MCF 10A (cell line): ENCODE results near the gene SHMT1. TPM values are rescaled to one million over a fixed set of nuclear protein-coding genes. Genes with fewer than 3 reads are reported as not detected.
A peak's percentile ranks its signal among the peaks of the same experiment; 100 is the strongest.
"Not testable (repeated sequence)": the region's sequence is repeated elsewhere in the genome, so short reads cannot be mapped to it uniquely, and the experiment has no call there.

Experiments
- Bru-seq: library from RNA; stranded (reverse); fragments of 400-500 nt; gene quantifications from one replicate; lab custom pipeline; 2021; lab: Mats Ljungman, UMichigan
- BruChase-seq, 2 experiments: library from RNA; stranded (reverse); fragments of 400-500 nt; gene quantifications; one replicate each; lab custom pipeline; 2021; lab: Mats Ljungman, UMichigan
- BruUV-seq: library from RNA; stranded (reverse); fragments of 400-500 nt; replicated peaks from 2 replicates; lab custom pipeline; 2021; lab: Mats Ljungman, UMichigan
- CTCF ChIA-PET: fragments of 300-600 bp; sonication (Branson Sonifier 250); formaldehyde crosslinking; extraction: SDS; loops from one replicate; lab custom pipeline; 2021; ENCODE audit warnings: antibody characterized with exemption, inconsistent platforms; lab: Yijun Ruan, JAX
- POLR2A ChIA-PET: fragments of 300-600, 350-650 bp; sonication (Branson Sonifier 250); formaldehyde crosslinking; extraction: SDS; loops from one replicate; lab custom pipeline; 2020; ENCODE audit warnings: antibody characterized with exemption, inconsistent platforms; lab: Yijun Ruan, JAX
- DNase-seq: peaks from one replicate; pipeline ENCODE4 v3.0.0-alpha.2; 2018; ENCODE audit not compliant: unreplicated experiment
- H3K27ac Mint-ChIP-seq: one replicate; pipeline ENCODE4 v1.8.0; 2022; ENCODE audit warnings: mild to moderate bottlenecking, low read depth, mixed read lengths; ENCODE audit not compliant: unreplicated experiment
- H3K27me3 Mint-ChIP-seq: one replicate; pipeline ENCODE4 v1.8.0; 2022; ENCODE audit warnings: mixed read lengths; ENCODE audit not compliant: insufficient read depth, unreplicated experiment
- H3K36me3 Mint-ChIP-seq: one replicate; pipeline ENCODE4 v1.8.0; 2022; ENCODE audit warnings: mild to moderate bottlenecking, moderate library complexity, mixed read lengths; ENCODE audit not compliant: insufficient read depth, unreplicated experiment
- H3K4me1 Mint-ChIP-seq: one replicate; pipeline ENCODE4 v1.8.0; 2022; ENCODE audit warnings: mixed read lengths; ENCODE audit not compliant: insufficient read depth, unreplicated experiment
- H3K4me3 Mint-ChIP-seq: one replicate; pipeline ENCODE4 v1.8.0; 2022; ENCODE audit warnings: mild to moderate bottlenecking, moderate library complexity, mixed read lengths; ENCODE audit not compliant: unreplicated experiment
- H3K9me3 Mint-ChIP-seq: one replicate; pipeline ENCODE4 v1.8.0; 2022; ENCODE audit warnings: mixed read lengths; ENCODE audit not compliant: unreplicated experiment
- intact Hi-C: fragments of 100-400 bp; cut with micrococcal nuclease; formaldehyde crosslinking; loops from 2 replicates; pipeline ENCODE4 v1.14.1; 2022
- long read RNA-seq: library from polyadenylated mRNA; stranded (forward); transcript quantifications from one replicate; pipeline ENCODE4 v2.0.0, GENCODE V29; 2022
- total RNA-seq: library from RNA; stranded (reverse); gene quantifications from 2 replicates; pipeline ENCODE4 v1.2.3, GENCODE V29; 2022
- TF ChIP-seq, protein P1 (sequence below): fragments of 200-600 bp; IDR thresholded peaks from one replicate; pipeline ENCODE4 v1.8.0; 2022; ENCODE audit warnings: antibody characterized with exemption, mild to moderate bottlenecking; ENCODE audit not compliant: unreplicated experiment

The SHMT1 gene
- total RNA-seq (17.0 and 23.0 TPM in 2 replicates), Bru-seq, nascent RNA (percentile 50 among the genes with signal in this experiment), BruChase-seq, experiment 1, labeled RNA remaining after a 6-hour chase (percentile 57 among the genes with signal in this experiment), BruChase-seq, experiment 2, labeled RNA remaining after a 2-hour chase (percentile 57 among the genes with signal in this experiment)
- long read RNA-seq, transcript SHMT1-201 (12 exons, 2,464 nt), result major isoform, 31 of 91 reads
- long read RNA-seq, transcript SHMT1-203 (11 exons, 1,656 nt), result minor isoform, 22 of 91 reads
- long read RNA-seq, partial matches to known transcripts, result 3 of 91 reads
- long read RNA-seq, other reads (novel, unspliced or antisense), result 35 of 91 reads

DNA sequence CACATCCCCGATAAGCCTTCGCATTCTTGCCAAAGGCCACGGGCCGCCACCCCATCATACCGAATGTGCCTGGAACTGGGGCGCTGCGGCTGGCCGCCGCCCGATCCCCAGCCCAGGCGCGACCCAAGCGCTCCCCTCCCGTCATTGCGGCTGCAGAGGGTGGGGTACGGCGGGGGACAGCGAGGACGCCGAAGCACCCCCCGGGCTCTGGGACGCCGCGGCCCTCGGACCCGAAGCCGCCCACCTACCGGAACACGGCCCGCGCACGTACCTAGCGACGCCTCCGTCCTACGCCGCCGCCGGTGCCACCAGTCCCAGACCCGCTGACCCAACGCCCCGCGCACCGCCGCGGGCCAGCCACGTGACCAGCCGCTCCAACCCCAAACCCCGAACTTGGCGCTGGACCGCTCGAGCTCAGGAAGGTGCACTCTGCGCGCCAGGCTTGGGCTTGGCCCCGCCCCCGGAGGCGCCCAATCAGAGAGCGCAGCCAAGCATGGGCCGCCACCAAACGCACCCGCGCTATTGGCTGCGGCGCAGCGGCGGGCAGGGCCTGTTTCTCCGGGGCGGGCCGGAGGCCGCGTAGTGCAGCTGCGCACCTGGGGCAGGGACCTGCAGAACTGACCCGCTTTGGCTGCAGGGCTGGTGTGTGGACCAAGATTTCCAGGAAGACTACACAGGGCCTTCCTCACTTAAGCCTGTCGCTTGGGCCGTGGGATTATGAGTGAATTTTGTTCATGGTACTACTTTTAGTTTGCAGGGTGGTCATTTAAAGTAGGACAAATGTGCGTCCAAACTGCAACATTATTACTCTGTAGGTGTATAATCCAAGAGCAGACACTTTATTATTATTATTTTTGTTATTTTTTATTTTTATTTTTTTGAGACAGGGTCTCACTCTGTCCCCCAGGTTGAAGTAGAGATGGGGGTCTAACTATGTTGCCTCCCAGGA is at the start of gene SHMT1:
SHMT1 (minus strand) TSS at position 450 of the 949 bp plus-strand sequence. CDS start 7,569 bp downstream, outside the sequence.
- no peaks in the 10 kb centered on the region for H3K27me3 Mint-ChIP-seq
- intact Hi-C loops, result no loop called here
- no TSS peak for BruUV-seq
- DNase-seq, result peak; percentile 95
- POLR2A ChIA-PET, result interaction anchor here (1.0 to 2.4 kb wide), 8 partner anchors 11 to 104 kb away, joined by 3 to 16 read pairs (median 5); partner anchors contain the start of genes EVPLL, SMCR8 and TOP3A
- H3K36me3 Mint-ChIP-seq, result peaks cover 30% of the 10 kb centered on the region
- TF ChIP-seq, protein P1, sequence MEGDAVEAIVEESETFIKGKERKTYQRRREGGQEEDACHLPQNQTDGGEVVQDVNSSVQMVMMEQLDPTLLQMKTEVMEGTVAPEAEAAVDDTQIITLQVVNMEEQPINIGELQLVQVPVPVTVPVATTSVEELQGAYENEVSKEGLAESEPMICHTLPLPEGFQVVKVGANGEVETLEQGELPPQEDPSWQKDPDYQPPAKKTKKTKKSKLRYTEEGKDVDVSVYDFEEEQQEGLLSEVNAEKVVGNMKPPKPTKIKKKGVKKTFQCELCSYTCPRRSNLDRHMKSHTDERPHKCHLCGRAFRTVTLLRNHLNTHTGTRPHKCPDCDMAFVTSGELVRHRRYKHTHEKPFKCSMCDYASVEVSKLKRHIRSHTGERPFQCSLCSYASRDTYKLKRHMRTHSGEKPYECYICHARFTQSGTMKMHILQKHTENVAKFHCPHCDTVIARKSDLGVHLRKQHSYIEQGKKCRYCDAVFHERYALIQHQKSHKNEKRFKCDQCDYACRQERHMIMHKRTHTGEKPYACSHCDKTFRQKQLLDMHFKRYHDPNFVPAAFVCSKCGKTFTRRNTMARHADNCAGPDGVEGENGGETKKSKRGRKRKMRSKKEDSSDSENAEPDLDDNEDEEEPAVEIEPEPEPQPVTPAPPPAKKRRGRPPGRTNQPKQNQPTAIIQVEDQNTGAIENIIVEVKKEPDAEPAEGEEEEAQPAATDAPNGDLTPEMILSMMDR, result no peak
- peak within 1 kb of the TSS; percentile 89 for H3K4me3 Mint-ChIP-seq
- H3K4me1 Mint-ChIP-seq, result peaks cover 8% of the 10 kb centered on the region
- peak within 1 kb of the TSS; percentile 74 for H3K27ac Mint-ChIP-seq
- CTCF ChIA-PET, result interaction anchor here (0.6 to 1.4 kb wide), 5 partner anchors 11 to 406 kb away, joined by 3 to 8 read pairs (median 5); no protein-coding TSS in a partner anchor
- no peaks in the 10 kb centered on the region for H3K9me3 Mint-ChIP-seq

DNA sequence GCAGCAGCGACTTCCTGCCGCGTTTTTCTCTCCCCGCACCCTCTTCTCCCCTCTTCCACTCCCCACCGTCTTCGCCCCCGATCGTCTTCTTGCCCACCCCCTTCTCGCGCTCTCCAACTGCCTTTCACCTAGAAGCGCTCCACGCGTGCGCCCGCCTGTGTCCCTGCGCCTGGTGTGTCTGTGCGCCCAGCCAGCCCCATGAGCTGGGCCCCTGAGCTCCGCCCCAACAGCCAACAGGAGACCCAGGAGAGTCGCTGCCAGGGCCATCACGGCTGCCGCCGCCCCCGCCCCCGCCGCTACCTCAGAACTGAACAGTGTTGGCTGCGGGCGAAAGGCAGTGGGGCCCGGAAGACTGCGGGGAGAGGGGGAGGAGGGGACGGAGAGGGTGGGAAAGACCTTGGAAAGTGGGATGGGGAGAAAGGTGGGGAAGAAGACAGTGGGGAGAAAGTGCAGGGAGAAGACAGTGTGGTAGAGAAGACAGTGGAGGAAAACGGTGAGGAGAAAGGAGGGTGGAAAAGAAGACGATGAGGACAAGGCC is 48.7 kb upstream of the SHMT1 start:
- intact Hi-C loops, H3K9me3 Mint-ChIP-seq, DNase-seq, H3K36me3 Mint-ChIP-seq, H3K4me1 Mint-ChIP-seq, BruUV-seq, POLR2A ChIA-PET, CTCF ChIA-PET: not testable (repeated sequence)
- peaks cover 12% of the 10 kb centered on the region for H3K27me3 Mint-ChIP-seq
- peak overlapping the region; percentile 77 for H3K4me3 Mint-ChIP-seq
- peak overlapping the region; percentile 8 for H3K27ac Mint-ChIP-seq

DNA sequence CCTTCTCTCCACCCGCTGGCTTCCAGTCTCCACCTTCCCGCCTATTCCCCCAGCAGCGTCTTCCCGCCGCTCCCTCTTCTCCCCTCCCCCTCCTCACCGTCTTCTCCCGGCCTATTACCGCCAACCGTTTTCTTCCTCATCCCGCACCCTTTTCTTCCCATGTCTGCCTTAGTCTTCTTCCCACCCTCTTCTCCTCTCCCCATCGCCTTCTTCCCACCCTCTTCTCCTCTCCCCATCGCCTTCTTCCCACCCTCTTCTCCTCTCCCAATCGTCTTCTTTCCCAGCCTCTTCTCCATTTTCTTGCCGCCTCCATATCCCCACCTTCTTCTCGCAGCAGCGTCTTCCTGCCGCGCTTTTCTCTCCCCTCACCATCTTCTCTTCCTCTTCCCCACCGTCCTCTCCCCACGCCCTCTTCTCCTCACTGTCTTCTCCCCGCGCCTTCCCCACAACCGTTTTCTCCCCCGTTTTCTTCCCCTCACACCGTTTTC is 48.1 kb upstream of the SHMT1 start:
- Mint-ChIP-seq H3K27ac (peak overlapping the region; percentile 8), H3K4me3 (peak overlapping the region; percentile 77), H3K27me3 (peaks cover 12% of the 10 kb centered on the region)
- H3K4me1 Mint-ChIP-seq, H3K36me3 Mint-ChIP-seq, BruUV-seq, POLR2A ChIA-PET, intact Hi-C loops, H3K9me3 Mint-ChIP-seq, CTCF ChIA-PET: not testable (repeated sequence)
- DNase-seq, result peak; percentile 27

DNA sequence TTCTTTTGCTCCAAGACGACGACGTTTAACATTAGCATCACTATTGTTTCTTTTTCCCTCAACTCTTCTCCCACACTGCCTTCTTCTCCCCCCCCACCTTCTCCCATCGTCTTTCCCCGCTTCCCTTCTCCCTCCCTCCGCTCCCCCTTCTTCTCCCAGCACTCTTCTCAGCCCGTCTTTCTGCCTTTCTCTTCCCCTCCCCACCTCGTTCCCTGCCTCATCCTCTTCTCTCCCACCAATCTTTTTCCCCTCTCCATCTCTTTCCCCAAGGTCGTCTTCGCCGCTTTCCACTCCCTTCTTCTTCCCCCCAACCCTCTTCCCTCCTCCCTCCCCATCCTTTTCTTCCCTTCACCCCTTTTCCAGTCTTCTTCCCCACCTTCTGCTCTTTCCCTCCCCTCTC is 47.4 kb upstream of the SHMT1 start:
- CTCF ChIA-PET, POLR2A ChIA-PET, intact Hi-C loops, H3K4me1 Mint-ChIP-seq, BruUV-seq, H3K36me3 Mint-ChIP-seq, H3K9me3 Mint-ChIP-seq, DNase-seq: not testable (repeated sequence)
- H3K27ac Mint-ChIP-seq, result peak overlapping the region; percentile 8
- H3K27me3 Mint-ChIP-seq, result peaks cover 12% of the 10 kb centered on the region
- H3K4me3 Mint-ChIP-seq, result peak overlapping the region; percentile 77

DNA sequence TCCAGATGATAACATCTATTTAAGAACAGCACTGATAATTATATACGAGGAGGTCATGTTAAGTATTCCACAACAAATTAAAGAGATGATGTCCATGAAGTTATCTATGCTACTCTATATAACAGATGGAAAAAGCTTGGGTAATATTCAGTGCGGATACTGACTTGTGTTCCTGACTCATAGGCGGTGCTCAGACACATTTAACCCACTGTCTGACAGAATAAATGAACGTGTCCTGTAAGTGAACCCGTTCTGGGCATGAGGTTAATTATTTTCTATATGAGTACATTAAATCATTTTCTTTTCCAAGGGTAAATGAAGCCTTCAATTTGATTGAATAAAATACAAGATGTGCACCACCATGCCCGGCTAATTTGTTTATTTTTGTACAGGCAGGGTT is 46.0 kb upstream of the SHMT1 start:
- POLR2A ChIA-PET, result interaction anchor here (0.9 kb wide), 1 partner anchor 46 kb away, joined by 3 read pairs; the partner anchor contains the start of gene SHMT1

DNA sequence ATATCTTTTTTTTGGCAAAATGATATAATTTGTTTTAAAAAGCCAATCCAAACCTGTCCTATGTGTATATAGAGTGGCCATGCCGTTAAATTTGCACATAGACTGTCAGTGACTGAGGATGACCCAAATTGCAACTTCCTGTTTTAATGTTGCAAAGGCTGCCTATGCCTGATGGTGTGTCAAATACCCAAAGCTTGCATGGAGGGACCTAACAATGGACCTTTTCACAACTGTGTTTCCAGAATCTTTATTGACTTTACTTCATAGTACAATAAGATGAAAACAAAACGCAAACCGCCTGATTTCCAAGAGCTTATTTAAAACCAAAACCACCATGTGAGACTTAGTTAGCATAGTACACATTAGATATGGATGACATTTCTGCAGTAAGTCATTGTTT is 45.6 kb upstream of the SHMT1 start:
- H3K4me3 Mint-ChIP-seq, H3K36me3 Mint-ChIP-seq, H3K27ac Mint-ChIP-seq, CTCF ChIA-PET, H3K4me1 Mint-ChIP-seq, intact Hi-C loops, DNase-seq, H3K9me3 Mint-ChIP-seq, BruUV-seq: not testable (repeated sequence)
- peaks cover 12% of the 10 kb centered on the region for H3K27me3 Mint-ChIP-seq
- POLR2A ChIA-PET, result interaction anchor here (0.9 kb wide), 1 partner anchor 46 kb away, joined by 3 read pairs; the partner anchor contains the start of gene SHMT1

More for the DNA sequence above, 46.0 kb upstream of the SHMT1 start:
- H3K4me3 Mint-ChIP-seq, H3K27ac Mint-ChIP-seq, intact Hi-C loops, H3K4me1 Mint-ChIP-seq, H3K9me3 Mint-ChIP-seq, H3K36me3 Mint-ChIP-seq, CTCF ChIA-PET, BruUV-seq: not testable (repeated sequence)
- peaks cover 12% of the 10 kb centered on the region for H3K27me3 Mint-ChIP-seq
- peak; percentile 21 for DNase-seq

DNA sequence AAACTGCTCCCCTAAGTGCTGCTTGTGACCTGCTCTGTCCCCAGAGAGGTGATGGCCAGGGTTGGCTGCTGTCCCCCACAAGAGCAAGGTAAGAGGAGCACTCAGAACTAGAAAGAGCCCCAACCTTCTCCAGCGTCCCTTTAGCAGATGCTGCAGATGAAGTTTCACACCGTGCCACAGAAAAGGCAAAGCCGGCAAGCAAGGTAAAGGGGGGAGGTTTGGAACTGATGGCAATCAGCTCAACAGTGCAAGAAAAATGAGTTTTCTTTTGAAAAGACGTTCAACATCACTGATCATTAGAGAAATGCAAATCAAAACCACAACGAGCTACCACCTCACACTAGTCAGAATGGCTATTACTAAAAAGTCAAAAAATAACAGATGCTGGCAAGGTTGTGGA is 40.3 kb upstream of the SHMT1 start:
- H3K36me3 Mint-ChIP-seq, result not testable (repeated sequence)

More for the DNA sequence above, 40.3 kb upstream of the SHMT1 start:
- H3K4me3 Mint-ChIP-seq, H3K9me3 Mint-ChIP-seq, DNase-seq, POLR2A ChIA-PET, H3K27ac Mint-ChIP-seq, H3K27me3 Mint-ChIP-seq, CTCF ChIA-PET, H3K4me1 Mint-ChIP-seq, BruUV-seq, intact Hi-C loops: not testable (repeated sequence)
